A549 (cell line): ENCODE data around the gene TBX2.

Source experiments
- BHLHE40 ChIP-seq: IDR thresholded peaks from 2 replicates; pipeline ENCODE4 v1.6.1; 2012; ENCODE audit warnings: low read depth, low read length, inconsistent platforms
- CHD2 ChIP-seq: fragments of 150-350 bp; IDR thresholded peaks from 2 replicates; pipeline ENCODE4 v1.6.1; 2014; ENCODE audit warnings: low read length; ENCODE audit not compliant: partially characterized antibody
- EP300 ChIP-seq, 2 experiments: fragments of >200 bp; sonication (Bioruptor Twin); formaldehyde crosslinking; IDR thresholded peaks; 2 replicates in 1 of 2; 3 replicates in 1 of 2; pipeline ENCODE4 v1.6.1; 2016 to 2017
- GATA3 ChIP-seq: IDR thresholded peaks from 2 replicates; pipeline ENCODE4 v1.6.1; 2012; ENCODE audit warnings: borderline replicate concordance
- JUNB ChIP-seq: fragments of >200 bp; sonication (Bioruptor Twin); formaldehyde crosslinking; IDR thresholded peaks from 2 replicates; pipeline ENCODE4 v1.6.1; 2016
- KDM1A ChIP-seq: fragments of 200-600 bp; sonication (generic); IDR thresholded peaks from 2 replicates; pipeline ENCODE4 v1.6.1; 2016; ENCODE audit warnings: low read depth, mild to moderate bottlenecking
- MYC ChIP-seq: IDR thresholded peaks from 2 replicates; pipeline ENCODE4 v1.6.1; 2012; ENCODE audit warnings: mild to moderate bottlenecking, inconsistent platforms, low read length, improper control_type of control experiment, borderline replicate concordance
- POLR2A ChIP-seq: IDR thresholded peaks from 2 replicates; pipeline ENCODE4 v1.6.1; 2012; ENCODE audit warnings: mild to moderate bottlenecking, low read length
- RAD21 ChIP-seq, 2 experiments: fragments of >200 bp in 1 of 2; sonication (Bioruptor Twin) in 1 of 2; formaldehyde crosslinking in 1 of 2; IDR thresholded peaks in 1 of 2; conservative IDR thresholded peaks in 1 of 2; 2 replicates in 1 of 2; 3 replicates in 1 of 2; pipeline ENCODE4 v1.6.1; 2012 to 2018; ENCODE audit warnings: inconsistent platforms in 1 of 2
- RFX5 ChIP-seq: fragments of 450-650 bp; IDR thresholded peaks from 2 replicates; pipeline ENCODE4 v1.7.1; 2014; ENCODE audit warnings: antibody characterized with exemption, mild to moderate bottlenecking, moderate library complexity
- SMC3 ChIP-seq: fragments of >200 bp; sonication (Bioruptor Twin); formaldehyde crosslinking; IDR thresholded peaks from 3 replicates; pipeline ENCODE4 v1.6.1; 2018; ENCODE audit warnings: inconsistent platforms
- TF ChIP-seq, protein P1 (sequence below): fragments of >200 bp; sonication (Bioruptor Twin); formaldehyde crosslinking; IDR thresholded peaks from 3 replicates; pipeline ENCODE4 v1.5.1; 2016
- TF ChIP-seq, protein P2 (sequence below): fragments of 450-650 bp; IDR thresholded peaks from 2 replicates; pipeline ENCODE4 v1.6.1; 2014; ENCODE audit warnings: antibody characterized with exemption

DNA sequence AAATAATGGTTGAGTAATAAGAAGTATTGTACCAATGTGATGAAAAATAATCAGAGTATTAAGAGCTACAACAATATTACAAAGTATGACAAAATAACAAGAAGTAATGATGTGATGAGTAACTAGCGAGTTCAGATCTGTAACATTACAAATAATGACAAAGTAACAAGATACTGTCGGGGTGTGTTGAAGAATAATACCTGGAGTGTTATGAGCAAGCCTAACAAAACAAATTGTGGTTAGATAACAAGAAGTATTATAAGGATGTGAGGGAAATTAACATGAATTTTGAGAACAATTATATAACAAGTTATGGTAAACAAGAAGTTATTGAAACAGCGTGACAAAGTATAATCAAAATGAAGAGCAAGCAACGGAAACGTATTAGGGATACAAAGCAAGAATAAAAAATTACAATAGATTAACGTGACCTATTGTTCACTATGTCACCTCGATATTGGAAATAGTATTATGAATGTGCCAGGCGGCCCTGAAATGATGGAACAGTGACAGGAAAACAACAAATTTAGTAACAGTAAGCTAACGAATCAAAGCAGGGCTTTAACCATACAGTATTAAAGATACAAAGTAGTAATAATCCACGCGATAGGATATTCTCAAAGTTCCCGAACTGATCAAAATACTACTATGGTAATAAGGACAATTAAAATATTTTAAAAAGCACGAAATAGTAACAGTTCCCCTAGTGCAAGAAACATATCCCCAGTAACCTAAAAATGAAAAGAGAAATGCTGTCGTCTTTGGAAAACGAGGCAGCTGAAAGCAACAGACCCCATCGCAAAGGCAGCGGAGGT lies 54.1 kb downstream of the TBX2 start:
- TF ChIP-seq, protein P1, sequence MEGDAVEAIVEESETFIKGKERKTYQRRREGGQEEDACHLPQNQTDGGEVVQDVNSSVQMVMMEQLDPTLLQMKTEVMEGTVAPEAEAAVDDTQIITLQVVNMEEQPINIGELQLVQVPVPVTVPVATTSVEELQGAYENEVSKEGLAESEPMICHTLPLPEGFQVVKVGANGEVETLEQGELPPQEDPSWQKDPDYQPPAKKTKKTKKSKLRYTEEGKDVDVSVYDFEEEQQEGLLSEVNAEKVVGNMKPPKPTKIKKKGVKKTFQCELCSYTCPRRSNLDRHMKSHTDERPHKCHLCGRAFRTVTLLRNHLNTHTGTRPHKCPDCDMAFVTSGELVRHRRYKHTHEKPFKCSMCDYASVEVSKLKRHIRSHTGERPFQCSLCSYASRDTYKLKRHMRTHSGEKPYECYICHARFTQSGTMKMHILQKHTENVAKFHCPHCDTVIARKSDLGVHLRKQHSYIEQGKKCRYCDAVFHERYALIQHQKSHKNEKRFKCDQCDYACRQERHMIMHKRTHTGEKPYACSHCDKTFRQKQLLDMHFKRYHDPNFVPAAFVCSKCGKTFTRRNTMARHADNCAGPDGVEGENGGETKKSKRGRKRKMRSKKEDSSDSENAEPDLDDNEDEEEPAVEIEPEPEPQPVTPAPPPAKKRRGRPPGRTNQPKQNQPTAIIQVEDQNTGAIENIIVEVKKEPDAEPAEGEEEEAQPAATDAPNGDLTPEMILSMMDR, result no peak
- TF ChIP-seq POLR2A (no peak), RFX5 (no peak), KDM1A (no peak), CHD2 (no peak), RAD21 (conservative IDR thresholded peaks at IDR 0.05 in 1 of 2, IDR thresholded peaks at IDR 0.05 in 1 of 2) (no peak), JUNB (no peak), GATA3 (no peak), EP300 (IDR thresholded peaks at IDR 0.05) (no peak), BHLHE40 (no peak), SMC3 (no peak), MYC (no peak)
- TF ChIP-seq, protein P2, sequence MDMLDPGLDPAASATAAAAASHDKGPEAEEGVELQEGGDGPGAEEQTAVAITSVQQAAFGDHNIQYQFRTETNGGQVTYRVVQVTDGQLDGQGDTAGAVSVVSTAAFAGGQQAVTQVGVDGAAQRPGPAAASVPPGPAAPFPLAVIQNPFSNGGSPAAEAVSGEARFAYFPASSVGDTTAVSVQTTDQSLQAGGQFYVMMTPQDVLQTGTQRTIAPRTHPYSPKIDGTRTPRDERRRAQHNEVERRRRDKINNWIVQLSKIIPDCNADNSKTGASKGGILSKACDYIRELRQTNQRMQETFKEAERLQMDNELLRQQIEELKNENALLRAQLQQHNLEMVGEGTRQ, result no peak
